ENCODE measurements around the gene CPSF7.

The CPSF7 gene

GRCh38 chr11:61418136-61418535 lies 11.6 kb downstream of the CPSF7 start:
- H3K27ac Mint-ChIP-seq: peak overlapping the region; percentile 14

GRCh38 chr11:61417670-61418069 lies 12.1 kb downstream of the CPSF7 start:
- H3K4me1 Mint-ChIP-seq (ENCODE audit: low read depth): peaks cover 26% of the 10 kb centered on the region
- DNase-seq (ENCODE audit: low spot score): no peak

More at GRCh38 chr11:61418136-61418535, 11.6 kb downstream of the CPSF7 start:
- Mint-ChIP-seq H3K4me1 (ENCODE audit: low read depth) (peaks cover 26% of the 10 kb centered on the region), H3K9me3 (no peaks in the 10 kb centered on the region), H3K36me3 (ENCODE audit: low read depth) (peaks cover 83% of the 10 kb centered on the region), H3K4me3 (no peak overlapping the region), H3K27me3 (ENCODE audit: low read depth) (no peaks in the 10 kb centered on the region)
- no peak for DNase-seq (ENCODE audit: low spot score)

GRCh38 chr11:61416941-61417340 lies 12.8 kb downstream of the CPSF7 start:
- H3K27ac Mint-ChIP-seq: no peak overlapping the region
- DNase-seq (ENCODE audit: low spot score): no peak
- no peaks in the 10 kb centered on the region for H3K9me3 Mint-ChIP-seq
- H3K36me3 Mint-ChIP-seq (ENCODE audit: low read depth): peaks cover 75% of the 10 kb centered on the region
- peaks cover 26% of the 10 kb centered on the region for H3K4me1 Mint-ChIP-seq (ENCODE audit: low read depth)
- H3K4me3 Mint-ChIP-seq: no peak overlapping the region
- no peaks in the 10 kb centered on the region for H3K27me3 Mint-ChIP-seq (ENCODE audit: low read depth)

More at GRCh38 chr11:61417670-61418069, 12.1 kb downstream of the CPSF7 start:
- Mint-ChIP-seq H3K27me3 (ENCODE audit: low read depth) (no peaks in the 10 kb centered on the region), H3K9me3 (no peaks in the 10 kb centered on the region), H3K36me3 (ENCODE audit: low read depth) (peaks cover 81% of the 10 kb centered on the region), H3K4me3 (no peak overlapping the region), H3K27ac (no peak overlapping the region)

GRCh38 chr11:61415381-61415780 lies 14.4 kb downstream of the CPSF7 start:
- Mint-ChIP-seq H3K4me1 (ENCODE audit: low read depth) (peaks cover 23% of the 10 kb centered on the region), H3K27ac (peak overlapping the region; percentile 57), H3K4me3 (no peak overlapping the region), H3K27me3 (ENCODE audit: low read depth) (no peaks in the 10 kb centered on the region), H3K9me3 (no peaks in the 10 kb centered on the region), H3K36me3 (ENCODE audit: low read depth) (peaks cover 74% of the 10 kb centered on the region)
- no peak for DNase-seq (ENCODE audit: low spot score)

- Mint-ChIP-seq H3K27me3 (ENCODE audit: low read depth) (no peaks in the 10 kb centered on the region), H3K4me1 (ENCODE audit: low read depth) (peaks cover 23% of the 10 kb centered on the region), H3K36me3 (ENCODE audit: low read depth) (peaks cover 69% of the 10 kb centered on the region), H3K4me3 (no peak overlapping the region), H3K27ac (peak overlapping the region; percentile 63), H3K9me3 (no peaks in the 10 kb centered on the region)
- DNase-seq (ENCODE audit: low spot score): no peak
Measured at GRCh38 chr11:61414547-61414946, 15.2 kb downstream of the CPSF7 start.

- H3K4me1 Mint-ChIP-seq (ENCODE audit: low read depth): peaks cover 23% of the 10 kb centered on the region
- DNase-seq (ENCODE audit: low spot score): no peak
- H3K9me3 Mint-ChIP-seq: no peaks in the 10 kb centered on the region
- peaks cover 65% of the 10 kb centered on the region for H3K36me3 Mint-ChIP-seq (ENCODE audit: low read depth)
- H3K27ac Mint-ChIP-seq: peak overlapping the region; percentile 13
- no peak overlapping the region for H3K4me3 Mint-ChIP-seq
- no peaks in the 10 kb centered on the region for H3K27me3 Mint-ChIP-seq (ENCODE audit: low read depth)
Measured at GRCh38 chr11:61413496-61413895, 16.3 kb downstream of the CPSF7 start.

- Mint-ChIP-seq H3K27me3 (ENCODE audit: low read depth) (no peaks in the 10 kb centered on the region), H3K4me3 (no peak overlapping the region), H3K36me3 (ENCODE audit: low read depth) (peaks cover 59% of the 10 kb centered on the region), H3K4me1 (ENCODE audit: low read depth) (peaks cover 12% of the 10 kb centered on the region), H3K9me3 (no peaks in the 10 kb centered on the region), H3K27ac (no peak overlapping the region)
- no peak for DNase-seq (ENCODE audit: low spot score)
Measured at GRCh38 chr11:61411589-61411988, 18.2 kb downstream of the CPSF7 start.

GRCh38 chr11:61406991-61407728 lies 22.6 kb downstream of the CPSF7 start:
- no peak overlapping the region for H3K27ac Mint-ChIP-seq
- H3K4me3 Mint-ChIP-seq: no peak overlapping the region
- no peak for DNase-seq (ENCODE audit: low spot score)
- peaks cover 1% of the 10 kb centered on the region for H3K4me1 Mint-ChIP-seq (ENCODE audit: low read depth)
- no peaks in the 10 kb centered on the region for H3K27me3 Mint-ChIP-seq (ENCODE audit: low read depth)
- no peaks in the 10 kb centered on the region for H3K9me3 Mint-ChIP-seq
- H3K36me3 Mint-ChIP-seq (ENCODE audit: low read depth): peaks cover 64% of the 10 kb centered on the region

GRCh38 chr11:61406067-61406466 lies 23.7 kb downstream of the CPSF7 start:
- peaks cover 58% of the 10 kb centered on the region for H3K36me3 Mint-ChIP-seq (ENCODE audit: low read depth)
- no peak overlapping the region for H3K27ac Mint-ChIP-seq
- no peaks in the 10 kb centered on the region for H3K9me3 Mint-ChIP-seq

GRCh38 chr11:61404641-61405040 lies 25.1 kb downstream of the CPSF7 start:
- Mint-ChIP-seq H3K27me3 (ENCODE audit: low read depth) (no peaks in the 10 kb centered on the region), H3K27ac (no peak overlapping the region), H3K9me3 (no peaks in the 10 kb centered on the region), H3K4me1 (ENCODE audit: low read depth) (peaks cover 1% of the 10 kb centered on the region), H3K36me3 (ENCODE audit: low read depth) (peaks cover 49% of the 10 kb centered on the region), H3K4me3 (no peak overlapping the region)
- no peak for DNase-seq (ENCODE audit: low spot score)

More at GRCh38 chr11:61406067-61406466, 23.7 kb downstream of the CPSF7 start:
- no peak overlapping the region for H3K4me3 Mint-ChIP-seq
- no peak for DNase-seq (ENCODE audit: low spot score)
- H3K4me1 Mint-ChIP-seq (ENCODE audit: low read depth): peaks cover 1% of the 10 kb centered on the region
- no peaks in the 10 kb centered on the region for H3K27me3 Mint-ChIP-seq (ENCODE audit: low read depth)

- Mint-ChIP-seq H3K4me1 (ENCODE audit: low read depth) (peaks cover 1% of the 10 kb centered on the region), H3K27me3 (ENCODE audit: low read depth) (no peaks in the 10 kb centered on the region), H3K9me3 (no peaks in the 10 kb centered on the region), H3K4me3 (no peak overlapping the region), H3K27ac (no peak overlapping the region), H3K36me3 (ENCODE audit: low read depth) (peaks cover 49% of the 10 kb centered on the region)
- no peak for DNase-seq (ENCODE audit: low spot score)
Measured at GRCh38 chr11:61404103-61404502, 25.7 kb downstream of the CPSF7 start.

- Mint-ChIP-seq H3K27ac (no peak overlapping the region), H3K27me3 (ENCODE audit: low read depth) (no peaks in the 10 kb centered on the region), H3K4me3 (no peak overlapping the region), H3K4me1 (ENCODE audit: low read depth) (peaks cover 1% of the 10 kb centered on the region), H3K9me3 (no peaks in the 10 kb centered on the region), H3K36me3 (ENCODE audit: low read depth) (peaks cover 49% of the 10 kb centered on the region)
- no peak for DNase-seq (ENCODE audit: low spot score)
Measured at GRCh38 chr11:61403658-61404057, 26.1 kb downstream of the CPSF7 start.

- no peak for DNase-seq (ENCODE audit: low spot score)
- peak overlapping the region; percentile 41 for H3K27ac Mint-ChIP-seq
- H3K36me3 Mint-ChIP-seq (ENCODE audit: low read depth): peaks cover 45% of the 10 kb centered on the region
- H3K4me3 Mint-ChIP-seq: no peak overlapping the region
- no peaks in the 10 kb centered on the region for H3K4me1 Mint-ChIP-seq (ENCODE audit: low read depth)
- no peaks in the 10 kb centered on the region for H3K27me3 Mint-ChIP-seq (ENCODE audit: low read depth)
- H3K9me3 Mint-ChIP-seq: no peaks in the 10 kb centered on the region
Measured at GRCh38 chr11:61401573-61401972, 28.2 kb downstream of the CPSF7 start.

- no peaks in the 10 kb centered on the region for H3K4me1 Mint-ChIP-seq (ENCODE audit: low read depth)
- H3K27me3 Mint-ChIP-seq (ENCODE audit: low read depth): no peaks in the 10 kb centered on the region
- no peak overlapping the region for H3K27ac Mint-ChIP-seq
- no peaks in the 10 kb centered on the region for H3K9me3 Mint-ChIP-seq
- no peak overlapping the region for H3K4me3 Mint-ChIP-seq
- H3K36me3 Mint-ChIP-seq (ENCODE audit: low read depth): peaks cover 45% of the 10 kb centered on the region
- DNase-seq (ENCODE audit: low spot score): no peak
Measured at GRCh38 chr11:61401173-61401572, 28.6 kb downstream of the CPSF7 start.
